Measurements from ENCODE around the gene SRGAP3.

The SRGAP3 gene

GRCh38 chr3:9194509-9195184 lies 54.8 kb downstream of the SRGAP3 start:
- Mint-ChIP-seq H3K27ac (no peak overlapping the region), H3K27me3 (no peaks in the 10 kb centered on the region), H3K4me3 (no peak overlapping the region), H3K4me1 (ENCODE audit: low read depth) (no peaks in the 10 kb centered on the region), H3K9me3 (no peaks in the 10 kb centered on the region), H3K36me3 (ENCODE audit: low read depth) (no peaks in the 10 kb centered on the region)
- intact Hi-C loops (cut with micrococcal nuclease): no loop called here

- Mint-ChIP-seq H3K27ac (no peak overlapping the region), H3K4me3 (no peak overlapping the region), H3K4me1 (ENCODE audit: low read depth) (no peaks in the 10 kb centered on the region), H3K27me3 (no peaks in the 10 kb centered on the region), H3K9me3 (no peaks in the 10 kb centered on the region), H3K36me3 (ENCODE audit: low read depth) (no peaks in the 10 kb centered on the region)
- intact Hi-C loops (cut with micrococcal nuclease): no loop called here
Measured at GRCh38 chr3:9193633-9194195, 55.7 kb downstream of the SRGAP3 start.

- intact Hi-C loops (cut with micrococcal nuclease): no loop called here
- Mint-ChIP-seq H3K36me3 (ENCODE audit: low read depth) (no peaks in the 10 kb centered on the region), H3K9me3 (no peaks in the 10 kb centered on the region), H3K4me1 (ENCODE audit: low read depth) (no peaks in the 10 kb centered on the region), H3K27ac (no peak overlapping the region), H3K27me3 (no peaks in the 10 kb centered on the region), H3K4me3 (no peak overlapping the region)
Measured at GRCh38 chr3:9193211-9193610, 56.2 kb downstream of the SRGAP3 start.

- intact Hi-C loops (cut with micrococcal nuclease): no loop called here
- H3K9me3 Mint-ChIP-seq: no peaks in the 10 kb centered on the region
- no peak overlapping the region for H3K27ac Mint-ChIP-seq
Measured at GRCh38 chr3:9192248-9193025, 57.0 kb downstream of the SRGAP3 start.

GRCh38 chr3:9190276-9190675 lies 59.2 kb downstream of the SRGAP3 start:
- H3K27ac Mint-ChIP-seq: no peak overlapping the region
- no peaks in the 10 kb centered on the region for H3K27me3 Mint-ChIP-seq
- no peaks in the 10 kb centered on the region for H3K9me3 Mint-ChIP-seq
- H3K4me3 Mint-ChIP-seq: no peak overlapping the region
- intact Hi-C loops (cut with micrococcal nuclease): no loop called here
- H3K36me3 Mint-ChIP-seq (ENCODE audit: low read depth): no peaks in the 10 kb centered on the region
- no peaks in the 10 kb centered on the region for H3K4me1 Mint-ChIP-seq (ENCODE audit: low read depth)

More at GRCh38 chr3:9192248-9193025, 57.0 kb downstream of the SRGAP3 start:
- Mint-ChIP-seq H3K4me1 (ENCODE audit: low read depth) (no peaks in the 10 kb centered on the region), H3K36me3 (ENCODE audit: low read depth) (no peaks in the 10 kb centered on the region), H3K4me3 (no peak overlapping the region), H3K27me3 (no peaks in the 10 kb centered on the region)

- Mint-ChIP-seq H3K27ac (no peak overlapping the region), H3K27me3 (no peaks in the 10 kb centered on the region), H3K4me1 (ENCODE audit: low read depth) (no peaks in the 10 kb centered on the region), H3K4me3 (no peak overlapping the region), H3K36me3 (ENCODE audit: low read depth) (no peaks in the 10 kb centered on the region), H3K9me3 (no peaks in the 10 kb centered on the region)
- intact Hi-C loops (cut with micrococcal nuclease): no loop called here
Measured at GRCh38 chr3:9188583-9188982, 60.9 kb downstream of the SRGAP3 start.

GRCh38 chr3:9185701-9186100 lies 63.7 kb downstream of the SRGAP3 start:
- H3K9me3 Mint-ChIP-seq: no peaks in the 10 kb centered on the region
- no peaks in the 10 kb centered on the region for H3K27me3 Mint-ChIP-seq
- intact Hi-C loops (cut with micrococcal nuclease): no loop called here
- no peaks in the 10 kb centered on the region for H3K36me3 Mint-ChIP-seq (ENCODE audit: low read depth)
- no peak overlapping the region for H3K4me3 Mint-ChIP-seq
- H3K27ac Mint-ChIP-seq: no peak overlapping the region
- H3K4me1 Mint-ChIP-seq (ENCODE audit: low read depth): peaks cover 3% of the 10 kb centered on the region

GRCh38 chr3:9185046-9185445 lies 64.4 kb downstream of the SRGAP3 start:
- Mint-ChIP-seq H3K36me3 (ENCODE audit: low read depth) (no peaks in the 10 kb centered on the region), H3K9me3 (no peaks in the 10 kb centered on the region), H3K27ac (no peak overlapping the region), H3K4me1 (ENCODE audit: low read depth) (peaks cover 10% of the 10 kb centered on the region), H3K27me3 (no peaks in the 10 kb centered on the region), H3K4me3 (no peak overlapping the region)
- intact Hi-C loops (cut with micrococcal nuclease): no loop called here

GRCh38 chr3:9184461-9184835 lies 65.0 kb downstream of the SRGAP3 start:
- Mint-ChIP-seq H3K4me1 (ENCODE audit: low read depth) (peaks cover 16% of the 10 kb centered on the region), H3K4me3 (no peak overlapping the region), H3K27me3 (no peaks in the 10 kb centered on the region), H3K9me3 (no peaks in the 10 kb centered on the region), H3K36me3 (ENCODE audit: low read depth) (no peaks in the 10 kb centered on the region), H3K27ac (no peak overlapping the region)
- intact Hi-C loops (cut with micrococcal nuclease): no loop called here

GRCh38 chr3:9183811-9184460 lies 65.5 kb downstream of the SRGAP3 start:
- intact Hi-C loops (cut with micrococcal nuclease): no loop called here
- H3K27me3 Mint-ChIP-seq: no peaks in the 10 kb centered on the region

GRCh38 chr3:9183011-9183410 lies 66.4 kb downstream of the SRGAP3 start:
- H3K9me3 Mint-ChIP-seq: no peaks in the 10 kb centered on the region

More at GRCh38 chr3:9183811-9184460, 65.5 kb downstream of the SRGAP3 start:
- H3K36me3 Mint-ChIP-seq (ENCODE audit: low read depth): no peaks in the 10 kb centered on the region
- no peaks in the 10 kb centered on the region for H3K9me3 Mint-ChIP-seq
- no peak overlapping the region for H3K4me3 Mint-ChIP-seq
- H3K4me1 Mint-ChIP-seq (ENCODE audit: low read depth): peaks cover 21% of the 10 kb centered on the region
- no peak overlapping the region for H3K27ac Mint-ChIP-seq

GRCh38 chr3:9180764-9181117 lies 68.7 kb downstream of the SRGAP3 start:
- Mint-ChIP-seq H3K4me1 (ENCODE audit: low read depth) (peaks cover 28% of the 10 kb centered on the region), H3K36me3 (ENCODE audit: low read depth) (no peaks in the 10 kb centered on the region), H3K27me3 (no peaks in the 10 kb centered on the region), H3K27ac (peak overlapping the region; percentile 71), H3K4me3 (peak overlapping the region; percentile 30), H3K9me3 (no peaks in the 10 kb centered on the region)
- intact Hi-C loops (cut with micrococcal nuclease): no loop called here

More at GRCh38 chr3:9183011-9183410, 66.4 kb downstream of the SRGAP3 start:
- H3K4me3 Mint-ChIP-seq: no peak overlapping the region
- H3K27me3 Mint-ChIP-seq: no peaks in the 10 kb centered on the region
- peaks cover 28% of the 10 kb centered on the region for H3K4me1 Mint-ChIP-seq (ENCODE audit: low read depth)
- no peak overlapping the region for H3K27ac Mint-ChIP-seq
- no peaks in the 10 kb centered on the region for H3K36me3 Mint-ChIP-seq (ENCODE audit: low read depth)
- intact Hi-C loops (cut with micrococcal nuclease): no loop called here

GRCh38 chr3:9179826-9180763 lies 69.4 kb downstream of the SRGAP3 start:
- intact Hi-C loops (cut with micrococcal nuclease): no loop called here
- Mint-ChIP-seq H3K27me3 (no peaks in the 10 kb centered on the region), H3K27ac (peak overlapping the region; percentile 71), H3K36me3 (ENCODE audit: low read depth) (no peaks in the 10 kb centered on the region), H3K9me3 (no peaks in the 10 kb centered on the region), H3K4me1 (ENCODE audit: low read depth) (peaks cover 28% of the 10 kb centered on the region), H3K4me3 (peak overlapping the region; percentile 30)
